Ovary (tissue), 9 donors: ENCODE data around the gene L1CAM. TPM values are rescaled to one million over a fixed set of nuclear protein-coding genes. Genes with fewer than 3 reads are reported as not detected.
"Not testable (repeated sequence)": the region's sequence is repeated elsewhere in the genome, so short reads cannot be mapped to it uniquely, and the experiment has no call there.

Experiments
- DNase-seq, 5 donors: peaks; one replicate each; pipeline ENCODE4 v3.0.0-alpha.2; 2019 to 2020
- H3K27ac ChIP-seq, 2 donors: fragments of 200-600 bp; one replicate each; pipeline versions ENCODE4 v1.5.1 to v1.8.0; 2019 to 2022
- H3K27me3 ChIP-seq: fragments of 200-600 bp; one replicate; pipeline ENCODE4 v1.8.0; 2022
- H3K36me3 ChIP-seq: fragments of 200-600 bp; sonication (generic); one replicate; pipeline ENCODE4 v1.5.1; 2019
- H3K4me1 ChIP-seq: one replicate; pipeline ENCODE4 v1.8.1; 2013; ENCODE audit warnings: mild to moderate bottlenecking, moderate library complexity; ENCODE audit not compliant: insufficient read depth
- H3K4me3 ChIP-seq: fragments of 200-600 bp; sonication (generic); one replicate; pipeline ENCODE4 v1.5.1; 2017
- H3K9me3 ChIP-seq, 2 donors: fragments of 200-600 bp in 1 of 2; sonication (generic) in 1 of 2; one replicate each; pipeline versions ENCODE4 v1.5.1 to v1.8.1; 2013 to 2019; ENCODE audit warnings: mild to moderate bottlenecking in 1 of 2, moderate library complexity in 1 of 2
- CTCF ChIP-seq, 3 donors: fragments of 450-650 bp in 2 of 3; fragments of 200-600 bp in 1 of 3; IDR thresholded peaks; one replicate each; pipeline versions ENCODE4 v1.5.1 to v1.8.0; 2016 to 2022; ENCODE audit warnings: antibody characterized with exemption in 3 of 3, mild to moderate bottlenecking in 1 of 3
- EP300 ChIP-seq: sonication (generic); formaldehyde crosslinking; IDR thresholded peaks from one replicate; pipeline ENCODE4 v1.6.1; 2017; ENCODE audit warnings: antibody characterized with exemption
- POLR2A ChIP-seq: fragments of 450-650 bp; IDR thresholded peaks from one replicate; pipeline ENCODE4 v1.6.1; 2017; ENCODE audit warnings: antibody characterized with exemption, mild to moderate bottlenecking, moderate library complexity
- WGBS, 3 donors: extraction: QIAGEN DNeasy Blood & Tissue Kit in 1 of 3; methylation state at CpG; one replicate each; pipeline versions ENCODE4 v1.1.5 to v1.1.7; 2013 to 2017; 5-methylcytosine and 5-hydroxymethylcytosine counted together
- intact Hi-C, 4 donors: fragments of 100-400 bp; cut with DNase I; formaldehyde crosslinking; loops; one replicate each; pipeline versions ENCODE4 v1.11.0 to v1.15.1; 2022 to 2023
- polyA plus RNA-seq, 2 donors: library from polyadenylated mRNA; stranded (reverse); fragments of 200-250 nt in 1 of 2; fragments of 350-450 nt in 1 of 2; fragmentation: Illumina TruSeq in 1 of 2; extraction: RNeasy Lipid Tissue Mini Kit (QIAGEN cat#74804) in 1 of 2; gene quantifications; one replicate each; pipeline ENCODE4 v1.2.3, GENCODE V29; 2013 to 2014
- total RNA-seq, 7 donors: library from RNA; depleted of rRNA in 2 of 7; stranded (reverse); fragments of >200 nt in 2 of 7; fragmentation: NEBNext Ultra II Directional in 3 of 7; extraction: Animal tissue kit (Norgen Biotek cat#: 25700) in 3 of 7; gene quantifications; one replicate each; pipeline versions ENCODE4 v1.1.0 to v1.2.4, GENCODE V29; 2016 to 2023
- donor health status: DM: no; HTN: no; CAD: no; lungs with moderate emphysema.
- donor health status: DM: no; HTN: no; CAD: no.
- donor health status: Bipolar disorder and iron deficiency.
- donor health status: DM: yes; HTN: yes; CAD: no.
- donor health status: DM: no; HTN: no; CAD: no.
- donor health status: DM: yes; HTN: yes; CAD: no.

Gene L1CAM
- total and polyA plus RNA-seq, 9 donors = 0.36 to 3.0 (median 0.99) TPM; not detected in 1

- H3K4me1 ChIP-seq = no peaks in the 10 kb centered on the region
- no peak overlapping the region for H3K27ac ChIP-seq
- intact Hi-C loops = no loop called here
- TF ChIP-seq CTCF (IDR thresholded peaks at IDR 0.05) (no peak), POLR2A (no peak), EP300 (no peak)
- no peak for DNase-seq
- 71 to 81% (median 76%) methylated on average over 7 of the region's 7 CpGs for WGBS, 3 donors
- H3K36me3 ChIP-seq = no peaks in the 10 kb centered on the region
- H3K9me3 ChIP-seq = no peaks in the 10 kb centered on the region
- H3K27me3 ChIP-seq = no peaks in the 10 kb centered on the region
- no peak overlapping the region for H3K4me3 ChIP-seq
These were observed 65.4 kb downstream of the L1CAM start for GRCh38 chrX:153820601-153821000.

GRCh38 chrX:153819384-153820040 is 66.5 kb downstream of the L1CAM start:
- H3K9me3 ChIP-seq = no peaks in the 10 kb centered on the region
- no peaks in the 10 kb centered on the region for H3K36me3 ChIP-seq
- DNase-seq = no peak
- intact Hi-C loops = no loop called here
- TF ChIP-seq EP300 (no peak), POLR2A (no peak), CTCF (IDR thresholded peaks at IDR 0.05) (no peak)
- peak overlapping the region; percentile 28 for H3K4me3 ChIP-seq
- no peak overlapping the region for H3K27ac ChIP-seq
- no peaks in the 10 kb centered on the region for H3K27me3 ChIP-seq
- 42 to 43% (median 42%) methylated on average over 23 of the region's 23 CpGs for WGBS, 3 donors
- H3K4me1 ChIP-seq = no peaks in the 10 kb centered on the region

GRCh38 chrX:153818571-153819383 is 67.2 kb downstream of the L1CAM start:
- TF ChIP-seq POLR2A (no peak), CTCF (IDR thresholded peaks at IDR 0.05) (no peak), EP300 (no peak)
- H3K9me3 ChIP-seq = no peaks in the 10 kb centered on the region
- no peaks in the 10 kb centered on the region for H3K27me3 ChIP-seq
- H3K27ac ChIP-seq = no peak overlapping the region
- no peaks in the 10 kb centered on the region for H3K36me3 ChIP-seq
- H3K4me3 ChIP-seq = peak overlapping the region; percentile 28
- DNase-seq = no peak
- intact Hi-C loops = no loop called here
- WGBS, 3 donors = 15 to 29% (median 17%) methylated on average over 48 to 66 of the region's 67 CpGs
- H3K4me1 ChIP-seq = no peaks in the 10 kb centered on the region

- H3K36me3 ChIP-seq, DNase-seq, intact Hi-C loops, H3K27me3 ChIP-seq, H3K4me1 ChIP-seq, H3K27ac ChIP-seq, H3K9me3 ChIP-seq, H3K4me3 ChIP-seq: not testable (repeated sequence)
- 79 to 86% (median 83%) methylated on average over 9 of the region's 9 CpGs for WGBS, 3 donors
These were observed 67.9 kb downstream of the L1CAM start for GRCh38 chrX:153818064-153818463.
